Thoracic aorta (tissue), 2 donors: ENCODE data around the gene SELENOI. TPM values are rescaled to one million over a fixed set of nuclear protein-coding genes. Genes with fewer than 3 reads are reported as not detected.

Experiments used
- ATAC-seq: fragments of 150-250 bp; one replicate; pipeline ENCODE4 v1.8.0; 2017; ENCODE audit warnings: low read depth; ENCODE audit not compliant: insufficient number of reproducible peaks, low FRiP score
- DNase-seq: peaks from one replicate; pipeline ENCODE4 v3.0.0-alpha.2; 2020; ENCODE audit warnings: low spot score
- H3K27ac ChIP-seq, 2 donors: fragments of 200-600 bp; sonication (generic); 1 replicate in 1 of 2; 2 replicates in 1 of 2; pipeline ENCODE4 v1.5.1; 2016; ENCODE audit warnings: mild to moderate bottlenecking in 2 of 2, moderate library complexity in 2 of 2
- H3K27me3 ChIP-seq: fragments of 200-600 bp; sonication (generic); replicated peaks from 2 replicates; pipeline ENCODE4 v1.6.0; 2016; ENCODE audit warnings: mild to moderate bottlenecking; ENCODE audit not compliant: insufficient read depth
- H3K36me3 ChIP-seq: fragments of 200-600 bp; sonication (generic); one replicate; pipeline ENCODE4 v1.5.1; 2016
- H3K4me1 ChIP-seq, 2 donors: fragments of 200-600 bp; sonication (generic); 1 replicate in 1 of 2; 2 replicates in 1 of 2; pipeline versions ENCODE4 v1.5.1 to v1.6.0; 2016; ENCODE audit warnings: low read depth in 2 of 2, mild to moderate bottlenecking in 1 of 2; ENCODE audit not compliant: control insufficient read depth in 1 of 2
- H3K4me3 ChIP-seq: fragments of 200-600 bp; sonication (generic); 2 replicates; pipeline ENCODE4 v1.5.1; 2016; ENCODE audit warnings: mild to moderate bottlenecking
- H3K9me3 ChIP-seq: fragments of 200-600 bp; sonication (generic); 2 replicates; pipeline ENCODE4 v1.5.1; 2016
- CTCF ChIP-seq: fragments of 200-600 bp; sonication (generic); IDR thresholded peaks from one replicate; pipeline ENCODE4 v1.5.1; 2019; ENCODE audit warnings: antibody characterized with exemption
- total RNA-seq, 2 donors: library from RNA; depleted of rRNA; stranded (reverse); fragments of >200 nt; gene quantifications; one replicate each; pipeline versions ENCODE4 v1.1.0 to v1.2.3, GENCODE V29; 2016

Gene SELENOI
- total RNA-seq, 2 donors from 2014 or later = 7.0 to 11.8 TPM

DNA sequence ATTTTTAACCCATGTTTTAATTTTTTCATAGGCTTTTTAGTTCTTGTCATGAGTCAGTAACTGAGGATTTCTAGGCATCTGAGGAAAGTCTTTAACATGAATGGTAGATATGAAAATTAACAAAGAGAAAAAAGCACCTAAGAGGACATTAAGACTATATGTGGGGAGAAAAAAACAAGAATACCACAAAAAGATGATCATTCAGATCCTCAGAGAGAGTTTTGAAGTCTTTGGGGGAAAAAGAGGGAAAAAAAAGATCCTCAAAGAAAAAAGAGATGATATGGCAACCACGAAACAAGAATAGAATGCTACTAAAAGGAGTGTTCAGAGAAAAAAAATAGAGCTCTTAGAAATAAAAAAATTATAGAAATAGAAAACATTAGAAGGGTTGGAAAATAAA lies 63.8 kb downstream of the SELENOI start:
- ATAC-seq = no peak
- Histone ChIP-seq H3K27ac (no peak overlapping the region), H3K4me3 (no peak overlapping the region), H3K9me3 (no peaks in the 10 kb centered on the region), H3K27me3 (no peaks in the 10 kb centered on the region), H3K4me1 (no peaks in the 10 kb centered on the region), H3K36me3 (no peaks in the 10 kb centered on the region)
- DNase-seq = no peak
- TF ChIP-seq CTCF = no peak

- no peak overlapping the region for H3K27ac ChIP-seq
- no peaks in the 10 kb centered on the region for H3K36me3 ChIP-seq
- no peak overlapping the region for H3K4me3 ChIP-seq
- H3K4me1 ChIP-seq = no peaks in the 10 kb centered on the region
- ATAC-seq = no peak
- H3K9me3 ChIP-seq = no peaks in the 10 kb centered on the region
- DNase-seq = no peak
- TF ChIP-seq CTCF = no peak
- no peaks in the 10 kb centered on the region for H3K27me3 ChIP-seq
These were observed 64.9 kb downstream of the SELENOI start for GRCh38 chr2:26410764-26411243.

GRCh38 chr2:26411419-26411818 lies 65.5 kb downstream of the SELENOI start:
- H3K36me3 ChIP-seq = no peaks in the 10 kb centered on the region
- DNase-seq (no peak), ATAC-seq (no peak)
- H3K4me1 ChIP-seq = no peaks in the 10 kb centered on the region
- no peak overlapping the region for H3K27ac ChIP-seq
- no peak for TF ChIP-seq CTCF
- no peaks in the 10 kb centered on the region for H3K9me3 ChIP-seq
- H3K4me3 ChIP-seq = no peak overlapping the region
- no peaks in the 10 kb centered on the region for H3K27me3 ChIP-seq

- Histone ChIP-seq H3K9me3 (no peaks in the 10 kb centered on the region), H3K27ac (no peak overlapping the region), H3K36me3 (no peaks in the 10 kb centered on the region), H3K27me3 (no peaks in the 10 kb centered on the region), H3K4me3 (peak overlapping the region; percentile 56), H3K4me1 (no peaks in the 10 kb centered on the region)
- ATAC-seq (no peak), DNase-seq (no peak)
- TF ChIP-seq CTCF = no peak
These were observed 66.2 kb downstream of the SELENOI start for GRCh38 chr2:26412091-26412673.

- no peak for DNase-seq
- H3K4me1 ChIP-seq = no peaks in the 10 kb centered on the region
- H3K27me3 ChIP-seq = no peaks in the 10 kb centered on the region
- no peak for TF ChIP-seq CTCF
- H3K36me3 ChIP-seq = no peaks in the 10 kb centered on the region
- no peak overlapping the region for H3K27ac ChIP-seq
- no peak overlapping the region for H3K4me3 ChIP-seq
- ATAC-seq = no peak
- H3K9me3 ChIP-seq = no peaks in the 10 kb centered on the region
These were observed 68.4 kb downstream of the SELENOI start for GRCh38 chr2:26414311-26414710.
